Stimulated activated CD4-positive, alpha-beta T cell treated with anti-CD3 and anti-CD28 coated beads, Interleukin-15, amount 100 ng/mL, for 48 hours (primary cell): Measurements from ENCODE around the gene CRYGN.

Source experiments
- DNase-seq, 2 donors: peaks; one replicate each; pipeline ENCODE4 v3.0.0-alpha.2; 2020; ENCODE audit warnings: low read depth in 2 of 2

Gene CRYGN

DNA sequence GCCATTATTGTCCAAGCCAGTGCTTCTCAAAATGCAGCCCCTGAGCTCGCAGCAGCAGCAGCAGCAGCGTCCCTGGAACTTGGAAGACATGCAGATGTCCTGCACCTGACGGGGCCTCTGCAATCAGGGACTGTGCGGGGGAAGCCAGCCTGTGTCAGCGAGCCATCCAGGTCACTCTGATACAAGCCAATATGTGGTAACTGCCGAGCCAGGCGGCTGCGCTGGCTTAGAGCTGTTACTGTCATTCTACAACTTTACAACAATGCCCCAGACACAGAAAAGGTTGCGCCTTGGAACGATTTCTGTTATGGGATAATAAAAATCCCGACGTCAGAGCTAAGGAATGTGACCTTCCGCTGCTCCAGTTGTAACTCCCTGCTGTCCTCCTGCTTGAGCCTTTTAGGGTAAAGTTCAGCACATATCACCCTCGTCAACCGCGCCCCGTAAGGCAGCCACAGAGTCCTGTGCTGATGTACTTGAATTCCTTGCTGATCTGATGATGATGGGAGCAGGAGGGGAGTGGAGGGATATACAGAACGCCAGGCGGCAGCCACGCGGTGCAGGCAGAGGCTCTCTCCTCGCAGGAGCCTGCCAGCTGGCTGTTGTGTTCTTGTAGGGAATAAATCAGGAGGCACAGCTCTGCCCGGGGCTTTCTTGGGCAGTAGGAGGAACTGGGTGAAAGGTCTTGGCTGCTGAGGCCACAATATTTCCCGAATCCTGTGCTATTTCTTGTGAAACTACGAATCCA is 20.0 kb upstream of the CRYGN start:
- DNase-seq = no peak

DNA sequence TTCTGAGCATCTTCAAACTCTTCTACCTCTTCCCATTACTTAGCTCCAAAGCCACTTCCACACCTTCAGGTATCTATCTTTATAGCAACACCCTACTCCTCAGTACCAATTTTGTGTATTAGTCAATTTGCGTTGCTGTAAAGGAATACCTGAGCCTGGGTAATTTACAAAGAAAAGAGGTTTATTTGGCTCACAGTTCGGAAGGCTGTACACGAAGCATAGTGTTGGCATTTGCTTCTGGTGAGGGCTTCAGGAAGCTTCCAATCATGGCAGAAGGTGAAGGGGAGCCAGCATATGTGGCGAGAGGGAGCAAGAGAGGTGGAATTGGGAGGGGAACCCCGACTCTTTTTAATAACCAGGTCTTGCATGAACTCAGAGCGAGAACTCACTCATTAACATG is 17.6 kb upstream of the CRYGN start:
- DNase-seq = no peak

DNA sequence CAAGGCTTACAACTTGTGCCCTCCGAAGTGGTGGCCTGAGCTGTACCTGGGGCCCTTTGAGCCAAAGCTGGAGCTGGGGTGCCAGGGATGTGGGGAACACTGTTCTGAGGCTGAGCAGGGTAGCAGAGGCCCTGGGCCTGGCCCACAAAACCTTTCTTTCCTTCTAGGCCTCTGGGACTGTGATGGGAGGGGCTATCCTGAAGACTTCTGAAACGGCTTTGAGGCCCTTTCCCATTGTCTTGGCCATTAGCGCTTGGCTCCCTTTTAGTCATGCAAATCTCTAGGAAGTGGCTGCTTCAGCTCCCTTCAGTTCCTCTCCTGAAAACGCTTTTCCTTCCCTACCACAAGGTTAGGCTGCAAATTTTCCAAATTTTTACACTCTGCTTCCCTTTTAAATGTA is 16.8 kb upstream of the CRYGN start:
- no peak for DNase-seq

DNA sequence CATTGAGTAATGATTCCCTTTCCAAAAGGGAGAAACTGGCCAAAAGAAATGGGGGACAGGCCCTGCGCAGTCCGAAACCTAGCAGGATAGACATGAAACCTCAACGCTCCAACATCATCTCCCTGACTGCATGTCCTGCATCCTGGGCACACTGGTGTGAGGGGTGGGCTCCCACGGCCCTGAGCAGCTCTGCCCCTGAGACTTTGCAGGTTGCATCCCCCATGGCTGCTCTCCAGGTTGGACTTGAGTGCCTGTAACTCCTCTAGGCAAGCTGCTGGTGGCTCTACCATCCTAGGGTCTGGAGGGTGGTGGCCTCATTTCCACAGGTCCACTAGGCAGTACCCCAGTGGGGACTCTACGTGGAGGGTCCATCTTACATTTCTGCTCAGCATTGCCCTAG is 16.3 kb upstream of the CRYGN start:
- no peak for DNase-seq

DNA sequence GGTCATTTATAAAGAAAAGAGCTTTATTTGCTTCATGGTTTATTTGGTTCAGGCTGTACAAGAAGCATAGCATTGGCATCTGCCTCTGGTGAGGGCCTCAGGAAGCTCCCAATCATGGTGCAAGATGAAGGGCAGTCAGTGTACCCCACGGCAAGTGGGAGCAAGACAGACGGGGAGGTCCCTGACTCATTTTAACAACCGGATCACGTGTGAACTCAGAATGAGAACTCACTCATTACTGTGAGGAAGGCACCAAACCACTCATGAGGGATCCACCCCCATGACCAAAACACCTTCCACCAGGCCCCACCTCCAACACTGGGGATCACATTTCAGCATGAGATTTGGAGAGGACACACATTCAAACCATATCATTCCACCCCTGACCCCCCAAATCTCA is 15.7 kb upstream of the CRYGN start:
- no peak for DNase-seq

DNA sequence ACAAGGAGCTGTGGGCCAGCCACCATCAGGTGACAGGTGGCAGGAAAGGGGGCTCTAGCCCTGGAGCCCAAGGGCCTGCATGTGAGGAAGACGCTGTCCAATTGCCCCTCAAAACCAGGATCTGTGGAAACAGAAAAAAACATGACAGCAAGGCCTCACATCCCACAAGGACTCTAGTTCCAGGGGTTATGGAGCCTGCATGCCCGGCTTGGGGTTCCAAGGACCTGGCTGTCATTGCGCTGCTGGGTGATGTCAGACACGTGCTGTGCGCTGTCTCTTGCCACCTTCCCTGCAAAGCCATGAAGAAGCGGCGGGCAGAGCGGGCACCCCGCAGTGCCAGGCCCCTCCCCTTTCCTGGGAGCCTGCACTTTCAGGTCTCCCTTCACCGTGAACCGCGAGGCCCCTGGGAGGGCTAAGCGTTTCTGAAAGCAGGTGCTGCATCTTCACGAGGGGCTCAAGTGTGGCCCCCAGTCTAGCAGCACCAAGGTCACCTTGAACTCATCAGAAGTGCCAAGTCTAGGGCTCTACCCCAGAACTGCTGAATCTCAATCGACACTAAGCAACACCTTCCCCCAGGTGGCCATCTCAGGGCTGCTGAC is 15.1 kb upstream of the CRYGN start:
- DNase-seq = no peak

DNA sequence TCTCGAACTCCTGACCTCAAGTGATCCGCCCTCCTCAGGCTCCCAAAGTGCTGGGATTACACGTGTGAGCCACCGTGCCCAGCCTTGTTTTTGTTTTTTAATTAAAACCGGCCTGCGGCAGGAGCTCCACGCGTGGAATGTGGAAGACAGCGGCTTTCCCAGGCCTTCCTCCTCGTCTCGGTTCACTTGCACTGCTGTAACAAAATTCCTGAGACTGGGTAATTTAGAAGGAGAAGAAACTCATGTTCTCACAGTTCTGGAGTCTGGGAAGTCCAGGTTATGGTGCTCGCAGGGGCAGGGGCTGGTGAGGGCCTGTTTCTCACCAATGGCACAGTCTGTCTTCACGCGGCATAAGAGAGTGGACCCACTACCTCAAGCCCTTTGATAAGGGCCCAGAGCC is 14.4 kb upstream of the CRYGN start:
- DNase-seq = no peak

DNA sequence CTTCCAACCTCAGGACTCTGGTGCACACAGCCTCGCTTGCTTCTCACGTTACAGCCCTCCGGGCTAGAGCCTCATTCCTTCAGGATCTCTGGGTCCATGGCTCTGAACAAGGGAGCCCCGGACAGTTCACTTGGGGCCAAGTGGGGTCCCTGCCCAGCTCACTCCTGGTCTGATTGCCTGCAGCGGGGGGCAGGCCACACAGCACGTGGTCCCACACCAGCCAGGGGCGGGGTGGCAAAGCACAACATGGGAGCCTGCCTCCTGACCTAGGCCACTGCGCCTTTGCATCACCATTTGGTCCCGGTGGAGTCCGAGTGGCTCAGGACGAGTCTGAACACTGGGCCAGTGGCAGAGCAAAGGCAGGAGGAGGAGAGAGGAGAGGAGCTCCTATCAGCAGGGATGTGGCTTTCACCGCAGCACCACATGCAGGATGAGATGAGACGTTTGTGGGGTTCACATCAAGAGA is 13.4 kb upstream of the CRYGN start:
- no peak for DNase-seq

DNA sequence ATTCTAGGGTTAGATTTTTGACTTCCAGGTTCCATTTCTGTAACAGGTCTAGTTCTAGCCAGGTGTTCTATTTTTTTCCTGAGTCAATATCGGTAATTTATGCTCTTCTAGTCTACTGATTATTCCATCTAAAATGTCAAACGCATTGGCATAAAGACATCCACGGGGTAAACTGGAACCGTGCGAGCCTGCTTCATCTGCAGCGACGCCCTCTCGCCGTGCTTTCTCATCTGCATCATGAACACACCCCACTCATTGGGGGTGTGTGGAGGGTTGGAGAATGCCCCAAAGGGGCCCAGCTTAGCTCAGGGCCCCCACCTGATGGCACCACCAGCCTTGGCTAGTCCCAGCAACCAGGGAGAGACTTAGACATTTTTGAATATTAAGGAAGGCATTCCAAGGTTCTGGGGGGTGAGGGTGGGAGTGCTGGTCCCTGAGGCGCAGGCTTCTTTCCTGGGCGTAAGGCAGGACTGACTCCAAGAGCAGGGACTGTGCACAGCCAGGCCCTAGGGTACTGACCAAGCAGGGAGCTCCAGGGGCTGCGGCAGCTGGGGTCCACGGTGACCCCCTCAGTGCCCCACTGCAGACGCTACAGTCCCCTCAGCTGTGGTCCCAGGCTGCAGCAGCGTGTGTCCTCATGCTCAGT is 12.9 kb upstream of the CRYGN start:
- no peak for DNase-seq

DNA sequence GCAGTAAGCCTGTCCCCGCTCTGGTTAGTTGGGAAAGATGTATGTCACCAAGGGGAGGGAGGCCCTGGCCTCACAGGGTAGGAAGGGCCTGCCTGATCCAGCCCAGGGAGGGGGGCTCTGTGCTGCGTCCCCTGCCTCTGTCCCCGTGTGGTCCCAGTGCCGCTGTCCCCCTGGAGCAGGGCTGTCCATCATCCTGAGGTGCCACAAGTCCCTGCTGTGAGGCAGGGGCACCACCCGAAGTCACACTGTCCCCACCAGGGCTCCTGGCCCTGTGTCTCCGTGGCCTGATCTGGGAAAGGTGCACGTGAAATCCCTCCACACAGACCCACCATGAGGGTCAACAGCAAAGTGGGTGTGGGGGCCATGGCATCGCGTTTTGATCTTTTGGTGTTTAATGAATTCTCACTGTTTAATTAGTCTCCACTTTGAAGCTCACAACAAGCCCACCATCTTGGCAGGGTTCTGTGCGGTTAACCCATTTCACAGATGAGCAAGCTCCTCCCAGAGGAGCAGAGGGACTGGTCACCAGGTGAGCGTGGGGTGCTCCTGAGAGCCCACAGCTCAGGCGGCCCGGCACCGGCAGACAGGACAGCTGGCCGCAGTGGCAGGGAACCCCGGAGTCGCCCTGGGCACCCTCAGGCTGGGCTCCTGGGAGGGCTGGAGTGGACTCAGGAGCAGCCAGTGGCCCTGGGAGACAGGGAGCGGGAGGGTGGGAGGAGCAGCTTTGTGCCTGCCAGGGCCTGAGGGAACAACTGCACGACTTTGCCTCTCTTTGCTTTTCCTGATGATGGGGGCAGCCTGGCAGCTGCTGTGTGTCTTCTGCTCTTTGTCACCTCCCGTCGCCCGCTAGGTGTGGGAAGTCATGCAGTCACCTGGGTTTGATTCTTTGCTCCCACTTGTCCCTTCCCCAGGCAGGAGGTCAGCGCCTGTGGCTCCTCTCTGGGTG is 12.0 kb upstream of the CRYGN start:
- DNase-seq = no peak

DNA sequence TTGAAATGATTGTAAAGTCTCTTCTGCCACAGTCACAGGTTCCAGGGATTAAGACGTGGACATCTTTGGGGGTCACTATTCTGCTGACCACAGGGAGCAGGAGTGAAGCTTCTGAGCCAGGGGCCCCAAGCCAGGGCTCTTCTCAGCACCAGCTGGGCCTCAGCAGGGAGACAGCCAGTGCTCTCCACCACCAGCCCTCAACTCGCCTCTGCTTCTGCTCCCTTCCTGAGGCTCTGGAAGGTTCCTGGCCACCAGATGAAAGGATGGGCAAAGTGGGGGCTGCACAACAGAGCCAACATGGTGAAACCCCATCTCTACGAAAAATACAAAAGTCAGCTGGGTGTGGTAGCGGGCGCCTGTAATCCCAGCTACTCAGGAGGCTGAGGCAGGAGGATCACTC is 11.2 kb upstream of the CRYGN start:
- DNase-seq = no peak

DNA sequence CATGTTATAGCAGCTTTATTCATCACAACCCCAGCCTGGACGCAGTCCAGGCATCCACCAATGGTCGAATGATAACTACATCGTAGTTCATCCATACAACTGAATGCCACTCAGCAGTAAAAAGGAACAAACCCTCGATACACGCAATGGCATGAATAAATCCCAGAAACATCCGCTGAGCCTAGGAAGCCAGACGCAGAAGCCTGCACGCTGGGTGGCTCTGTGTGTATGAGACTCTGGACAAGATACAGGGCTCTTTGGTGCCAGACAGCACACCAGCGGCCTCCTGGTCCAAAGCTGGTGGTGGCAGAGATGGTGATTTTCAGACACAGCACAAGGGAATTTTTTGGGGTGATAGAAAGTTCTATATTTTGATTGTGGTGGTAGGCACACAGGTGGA is 10.0 kb upstream of the CRYGN start:
- no peak for DNase-seq

DNA sequence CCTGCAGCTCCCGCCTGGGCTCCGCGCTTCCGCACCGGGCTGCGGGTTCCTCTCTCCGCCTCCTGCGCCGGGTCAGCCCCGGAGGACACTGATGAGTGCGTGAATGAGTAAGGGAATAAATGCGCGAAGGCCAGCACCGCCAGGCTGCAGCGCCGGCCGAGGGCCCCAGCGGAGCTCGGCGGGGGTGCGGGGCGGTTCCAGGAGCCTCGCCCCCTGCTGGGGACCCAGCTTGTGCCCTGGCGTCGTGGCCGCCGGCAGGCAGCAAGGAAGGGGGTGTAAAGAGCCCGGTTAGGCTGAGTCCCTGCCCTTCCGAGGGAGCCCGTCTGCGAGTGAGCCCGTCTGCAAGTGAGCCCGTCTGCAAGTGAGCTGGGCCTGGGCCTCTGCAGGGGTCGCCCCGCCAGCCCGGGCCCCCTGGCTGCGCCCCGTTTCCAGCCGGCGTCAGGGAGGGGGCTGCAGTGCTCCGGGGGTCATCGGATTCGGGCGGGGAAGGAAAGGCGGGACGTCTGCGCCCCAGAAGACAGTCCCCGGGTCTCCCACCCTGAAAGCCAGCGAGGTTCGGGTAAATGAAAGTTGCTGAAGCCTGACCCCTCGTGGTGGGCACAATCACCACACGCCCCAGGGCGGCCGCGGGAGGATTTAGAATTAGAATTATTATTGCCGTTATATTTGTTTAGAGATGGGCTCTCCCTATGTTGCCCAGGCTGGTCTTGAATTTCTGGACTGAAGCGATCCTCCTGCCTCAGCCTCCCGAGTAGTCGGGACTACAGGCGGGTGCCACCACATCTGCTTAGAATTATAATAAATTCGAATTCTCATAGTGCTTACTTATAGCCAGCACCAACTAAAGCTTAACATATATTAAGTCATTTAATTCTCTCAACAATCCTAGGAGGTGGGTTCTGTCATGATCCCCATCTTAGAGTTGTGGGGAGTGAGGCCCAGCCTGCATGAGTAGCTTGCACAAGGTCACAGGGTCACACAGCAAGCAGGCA is 8.6 kb upstream of the CRYGN start:
- DNase-seq = peak; percentile 54 to 65

DNA sequence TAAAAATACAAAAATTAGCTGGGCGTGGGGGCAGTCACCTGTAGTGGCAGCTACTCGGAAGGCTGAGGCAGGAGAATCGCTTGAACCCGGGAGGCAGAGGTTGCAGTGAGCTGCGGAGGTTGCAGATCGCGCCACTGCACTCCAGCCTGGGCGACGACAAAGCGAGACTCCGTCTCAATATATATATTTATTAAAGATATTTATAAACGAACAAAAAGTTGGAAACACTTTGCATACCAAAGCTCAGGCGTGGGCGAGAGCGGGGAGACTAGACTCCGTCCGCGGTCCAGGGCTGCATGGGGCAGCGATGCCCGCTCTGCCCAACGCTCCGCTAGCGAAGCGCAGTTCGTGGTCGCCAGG is 7.9 kb upstream of the CRYGN start:
- DNase-seq = no peak

DNA sequence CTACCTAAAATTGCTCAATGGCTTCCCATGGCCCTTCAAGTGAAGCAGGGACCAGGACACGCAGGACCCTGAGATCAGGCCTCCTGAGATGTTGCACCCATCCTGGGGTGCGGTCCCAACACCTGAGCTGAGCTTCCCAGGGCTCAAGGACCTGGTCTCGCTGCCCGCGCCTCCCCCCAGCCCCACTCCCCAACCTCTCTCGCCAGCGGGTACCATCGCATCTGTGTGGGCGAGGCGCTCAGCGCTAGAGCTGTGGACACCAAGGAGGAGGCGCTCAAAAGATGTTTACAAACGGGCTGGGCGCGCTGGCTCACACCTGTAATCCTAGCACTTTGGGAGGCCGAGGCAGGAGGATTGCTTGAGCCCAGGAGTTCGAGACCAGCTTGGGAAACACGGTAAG is 7.4 kb upstream of the CRYGN start:
- DNase-seq = no peak

DNA sequence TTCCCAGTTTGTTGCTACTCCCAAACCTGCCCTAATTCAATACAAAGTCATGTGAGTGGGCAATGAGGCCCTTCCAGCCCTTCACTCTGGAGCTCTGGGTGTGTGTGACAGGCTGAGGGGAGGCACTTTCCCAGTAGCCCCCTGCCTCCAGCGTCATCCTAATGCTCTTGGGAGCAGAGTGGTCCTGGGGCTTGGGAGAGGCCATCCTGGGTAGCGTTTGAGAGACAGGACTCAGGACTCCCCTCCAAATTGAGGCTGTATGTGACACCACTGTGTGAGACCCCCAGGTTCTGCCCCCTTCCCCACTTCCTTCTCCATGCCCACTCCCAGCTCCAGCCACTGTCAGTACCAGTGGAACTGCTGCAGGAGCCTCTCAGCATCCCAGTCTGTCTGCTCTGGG is 6.5 kb upstream of the CRYGN start:
- DNase-seq = no peak

DNA sequence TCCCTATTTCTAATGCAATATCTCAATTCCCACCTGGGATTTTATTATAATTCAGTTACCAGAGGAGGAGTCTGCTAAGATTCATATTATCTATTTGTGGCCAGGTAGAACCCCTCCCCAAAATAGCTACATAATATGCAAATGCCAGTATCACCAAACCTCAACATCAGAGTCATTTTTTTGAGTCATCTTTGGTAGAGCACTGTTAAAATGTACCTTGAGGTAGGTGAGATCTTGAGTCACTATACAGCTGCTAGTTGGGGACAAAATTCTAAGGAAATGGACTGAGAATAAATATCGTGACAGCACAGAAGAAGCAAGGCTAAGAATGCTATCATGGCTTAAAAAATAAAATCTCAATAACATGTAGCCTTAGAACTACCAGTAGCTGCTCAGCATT is 4.7 kb upstream of the CRYGN start:
- no peak for DNase-seq

DNA sequence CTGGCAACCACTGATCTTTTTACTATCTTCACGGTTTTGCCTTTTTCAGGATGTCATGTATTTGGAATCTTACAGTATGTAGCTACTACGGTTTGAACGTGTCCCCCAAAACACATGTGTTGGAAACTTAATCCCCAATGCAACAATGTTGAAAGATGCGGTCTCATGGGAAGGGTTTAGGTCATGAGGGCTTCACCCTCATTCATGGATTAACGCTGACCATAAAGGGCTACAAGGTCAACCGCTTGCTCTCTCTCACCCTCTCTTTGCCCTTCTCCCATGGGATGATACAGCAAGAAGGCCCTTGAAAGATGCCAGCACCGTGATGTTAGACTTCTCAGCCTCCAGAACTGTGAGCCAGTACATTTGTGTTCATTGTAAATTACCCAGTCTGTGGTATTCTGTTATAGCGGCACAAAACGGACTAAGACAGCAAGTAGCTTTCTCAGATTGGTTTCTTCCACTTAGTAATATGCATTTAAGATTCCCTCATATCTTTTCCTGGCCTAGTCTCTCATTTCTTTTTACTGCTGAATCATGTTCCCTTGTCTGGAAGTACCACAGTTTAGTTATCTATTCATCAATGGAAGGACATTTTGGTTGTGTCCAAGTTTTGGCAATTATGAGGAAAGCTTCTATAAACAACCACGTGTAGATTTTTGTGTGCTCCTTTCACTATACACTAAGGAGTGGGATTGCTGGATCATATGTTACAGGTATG is 3.0 kb upstream of the CRYGN start:
- DNase-seq = no peak

DNA sequence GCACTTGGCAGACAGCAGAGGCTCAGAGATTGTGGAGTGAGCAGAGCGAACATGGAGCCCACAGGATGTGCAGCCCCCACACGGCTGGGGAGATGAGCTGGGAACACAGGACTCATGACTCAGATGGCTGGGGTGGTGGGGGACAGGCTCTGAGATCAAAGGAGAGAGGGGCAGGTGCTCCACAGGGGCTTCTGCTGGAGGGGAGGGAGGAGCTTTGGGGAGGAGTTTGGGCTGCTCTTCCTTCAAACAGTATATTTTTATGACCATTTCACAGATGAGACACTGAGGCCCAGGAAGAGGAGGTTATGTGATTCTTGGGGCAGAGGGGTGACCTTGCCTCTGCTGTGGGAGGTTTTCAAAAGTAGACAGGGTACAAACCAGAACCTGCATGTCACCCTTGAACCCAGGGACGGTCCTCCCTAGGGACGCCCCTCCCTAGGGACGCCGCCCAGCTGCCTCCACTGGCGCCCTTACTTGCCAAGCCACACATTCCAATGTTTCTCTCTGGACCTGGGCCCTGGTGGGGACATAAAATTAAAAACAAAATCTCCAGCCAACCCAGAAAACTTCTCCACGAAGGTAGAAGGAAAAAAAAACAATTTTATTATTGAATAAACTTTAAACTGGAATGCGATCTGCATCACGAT is 981 bp upstream of the CRYGN start:
- no peak for DNase-seq
